ENCODE measurements around the gene THAP10. TPM values are rescaled to one million over a fixed set of nuclear protein-coding genes. Genes with fewer than 3 reads are reported as not detected.

The THAP10 gene
- total RNA-seq (1 to 10 TPM; 2.8 to 5.9 (median 5.1) TPM), polyA plus RNA-seq (1 to 10 TPM; 1.7 to 5.5 TPM)
- long read RNA-seq, donor 1, transcript THAP10-201 (3 exons, 2,399 nt) = major isoform, 10 of 11 reads
- long read RNA-seq, donor 1, partial matches to known transcripts = 0 of 11 reads
- long read RNA-seq, donor 1, other reads (novel, unspliced or antisense) = 1 of 11 reads
- long read RNA-seq, donor 2, transcript THAP10-201 (3 exons, 2,399 nt) = major isoform, 18 of 21 reads
- long read RNA-seq, donor 2, partial matches to known transcripts = 0 of 21 reads
- long read RNA-seq, donor 2, other reads (novel, unspliced or antisense) = 2 of 21 reads
- long read RNA-seq, donor 3, transcript THAP10-201 (3 exons, 2,399 nt) = major isoform, 6 of 6 reads
- long read RNA-seq, donor 3, partial matches to known transcripts = 0 of 6 reads
- long read RNA-seq, donor 3, other reads (novel, unspliced or antisense) = 0 of 6 reads

GRCh38 chr15:70892002-70892911, at the start of gene THAP10, which contains the start of gene LRRC49:
TSS of gene THAP10 (minus strand) at chr15:70892433. CDS start at chr15:70892272, 161 bp downstream.
TSS of gene LRRC49 (plus strand) at chr15:70892826. CDS start at chr15:70892895, 69 bp downstream.
- DNase-seq (peak; percentile 88 to 93 (median 90)), ATAC-seq (peak; percentile 96 to 99 (median 98))
- peaks cover 0 to 23% (median 6%) of the 10 kb centered on the region in 12 donors for H3K4me1 ChIP-seq
- H3K9me3 ChIP-seq = no peaks in the 10 kb centered on the region
- 0% methylated on average over 21 to 61 of the region's 61 CpGs for WGBS, 4 donors
- H3K36me3 ChIP-seq = peaks cover 0 to 24% (median 0%) of the 10 kb centered on the region in 9 donors
- H3K27ac ChIP-seq = peak within 1 kb of the TSS; percentile 19 to 83 (median 68)
- H3K27me3 ChIP-seq = peaks cover 0 to 3% (median 0%) of the 10 kb centered on the region in 9 donors
- intact Hi-C loops (cut with DNase I) = loop anchor here (2.0 to 10.0 kb wide), 7 partner anchors 113 to 553 kb away; no protein-coding TSS in a partner anchor
- TF ChIP-seq, protein P1, sequence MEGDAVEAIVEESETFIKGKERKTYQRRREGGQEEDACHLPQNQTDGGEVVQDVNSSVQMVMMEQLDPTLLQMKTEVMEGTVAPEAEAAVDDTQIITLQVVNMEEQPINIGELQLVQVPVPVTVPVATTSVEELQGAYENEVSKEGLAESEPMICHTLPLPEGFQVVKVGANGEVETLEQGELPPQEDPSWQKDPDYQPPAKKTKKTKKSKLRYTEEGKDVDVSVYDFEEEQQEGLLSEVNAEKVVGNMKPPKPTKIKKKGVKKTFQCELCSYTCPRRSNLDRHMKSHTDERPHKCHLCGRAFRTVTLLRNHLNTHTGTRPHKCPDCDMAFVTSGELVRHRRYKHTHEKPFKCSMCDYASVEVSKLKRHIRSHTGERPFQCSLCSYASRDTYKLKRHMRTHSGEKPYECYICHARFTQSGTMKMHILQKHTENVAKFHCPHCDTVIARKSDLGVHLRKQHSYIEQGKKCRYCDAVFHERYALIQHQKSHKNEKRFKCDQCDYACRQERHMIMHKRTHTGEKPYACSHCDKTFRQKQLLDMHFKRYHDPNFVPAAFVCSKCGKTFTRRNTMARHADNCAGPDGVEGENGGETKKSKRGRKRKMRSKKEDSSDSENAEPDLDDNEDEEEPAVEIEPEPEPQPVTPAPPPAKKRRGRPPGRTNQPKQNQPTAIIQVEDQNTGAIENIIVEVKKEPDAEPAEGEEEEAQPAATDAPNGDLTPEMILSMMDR (IDR thresholded peaks at IDR 0.05) = no peak
- TF ChIP-seq POLR2A (IDR thresholded peaks at IDR 0.05) = no peak
- peak within 1 kb of the TSS; percentile 33 to 83 (median 74) for H3K4me3 ChIP-seq

GRCh38 chr15:70936326-70936725, 44.1 kb upstream of the THAP10 start:
- Histone ChIP-seq H3K27ac (peak overlapping the region in 4 of 12 donors; percentile 18 to 56 (median 42)), H3K27me3 (no peaks in the 10 kb centered on the region), H3K36me3 (no peaks in the 10 kb centered on the region), H3K4me1 (peaks cover 0 to 7% (median 2%) of the 10 kb centered on the region in 12 donors), H3K9me3 (no peaks in the 10 kb centered on the region), H3K4me3 (peak overlapping the region in 8 of 12 donors; percentile 18 to 39 (median 33))
- 24 to 39% (median 37%) methylated on average over 4 of the region's 4 CpGs for WGBS, 4 donors
- intact Hi-C loops (cut with DNase I) = no loop called here
- TF ChIP-seq, protein P1 (IDR thresholded peaks at IDR 0.05) = no peak
- TF ChIP-seq POLR2A (IDR thresholded peaks at IDR 0.05) = no peak
- DNase-seq (no peak), ATAC-seq (peak; percentile 72 to 77 (median 74))

DNA sequence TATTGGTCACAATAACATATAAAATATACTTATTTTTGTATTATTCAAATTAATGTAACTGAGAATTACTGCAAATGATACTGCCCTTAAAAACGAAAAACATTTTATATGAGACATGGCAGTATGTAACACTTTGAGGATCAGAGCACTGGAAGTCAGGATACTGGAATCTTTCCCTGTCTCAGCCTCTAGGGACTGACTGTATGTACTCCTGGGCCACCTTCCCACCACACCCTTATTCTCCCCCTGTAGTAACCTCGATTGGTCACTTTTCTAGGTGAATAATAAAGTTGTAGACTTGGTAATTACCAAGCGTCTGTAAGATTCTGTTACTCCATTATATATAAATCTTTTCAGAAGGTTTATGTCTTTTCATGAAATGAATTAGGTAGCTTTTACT, 43.4 kb upstream of the THAP10 start:
- no peaks in the 10 kb centered on the region for H3K36me3 ChIP-seq
- H3K4me3 ChIP-seq = no peak overlapping the region
- H3K9me3 ChIP-seq = no peaks in the 10 kb centered on the region
- no peak overlapping the region for H3K27ac ChIP-seq
- TF ChIP-seq, protein P1 (IDR thresholded peaks at IDR 0.05) = no peak
- no peak for TF ChIP-seq POLR2A (IDR thresholded peaks at IDR 0.05)
- H3K27me3 ChIP-seq = no peaks in the 10 kb centered on the region
- no peak for DNase-seq
- 71 to 91% (median 80%) methylated on average over 3 of the region's 3 CpGs for WGBS, 4 donors
- peaks cover 0 to 7% (median 2%) of the 10 kb centered on the region in 12 donors for H3K4me1 ChIP-seq
- peak in 2 of 4 donors; percentile 45 to 48 for ATAC-seq
- intact Hi-C loops (cut with DNase I) = no loop called here

Data from heart left ventricle (tissue), 16 donors.